Neural progenitor cell (in vitro differentiated cells): ENCODE data around the gene HDC. TPM values are rescaled to one million over a fixed set of nuclear protein-coding genes. Genes with fewer than 3 reads are reported as not detected.

Experiments used
- DNase-seq: peaks from one replicate; pipeline ENCODE4 v3.0.0-alpha.2; 2016; ENCODE audit warnings: low spot score
- H2AFZ ChIP-seq: fragments of 200-600 bp; sonication (generic); replicated peaks from 2 replicates; pipeline ENCODE4 v1.6.1; 2016; ENCODE audit warnings: antibody characterized with exemption
- H3F3A ChIP-seq: fragments of 200-600 bp; sonication (generic); 2 replicates; pipeline ENCODE4 v1.6.1; 2016; ENCODE audit warnings: antibody characterized with exemption, low read depth
- H3K27ac ChIP-seq: fragments of 200-600 bp; sonication (generic); 2 replicates; pipeline ENCODE4 v1.5.1; 2016; ENCODE audit warnings: mild to moderate bottlenecking
- H3K27me3 ChIP-seq: fragments of 200-600 bp; sonication (generic); 2 replicates; pipeline ENCODE4 v1.6.1; 2016; ENCODE audit warnings: mild to moderate bottlenecking, moderate library complexity
- H3K36me3 ChIP-seq: fragments of 200-600 bp; sonication (generic); 2 replicates; pipeline ENCODE4 v1.5.1; 2016
- H3K4me1 ChIP-seq: fragments of 200-600 bp; sonication (generic); 2 replicates; pipeline ENCODE4 v1.6.1; 2016; ENCODE audit warnings: mixed run types
- H3K4me2 ChIP-seq: fragments of 200-600 bp; sonication (generic); 2 replicates; pipeline ENCODE4 v1.6.1; 2016
- H3K4me3 ChIP-seq: fragments of 200-600 bp; sonication (generic); 2 replicates; pipeline ENCODE4 v1.5.1; 2016
- H3K79me2 ChIP-seq: fragments of 200-600 bp; sonication (generic); 2 replicates; pipeline ENCODE4 v1.6.1; 2016; ENCODE audit warnings: low read depth
- H3K9ac ChIP-seq: fragments of 200-600 bp; sonication (generic); 2 replicates; pipeline ENCODE4 v1.6.1; 2016
- H3K9me3 ChIP-seq: fragments of 200-600 bp; sonication (generic); 2 replicates; pipeline ENCODE4 v1.5.1; 2016; ENCODE audit warnings: low read depth
- H4K20me1 ChIP-seq: fragments of 200-600 bp; sonication (generic); 2 replicates; pipeline ENCODE4 v1.6.1; 2016; ENCODE audit warnings: low read depth
- H3K27ac Mint-ChIP-seq: 3 replicates; pipeline ENCODE4 v1.8.0; 2021; ENCODE audit warnings: mixed read lengths
- H3K27me3 Mint-ChIP-seq: 2 replicates; pipeline ENCODE4 v1.8.0; 2022; ENCODE audit warnings: low read depth, mild to moderate bottlenecking, inconsistent platforms, moderate library complexity, mixed read lengths; ENCODE audit not compliant: insufficient read depth
- H3K36me3 Mint-ChIP-seq: 3 replicates; pipeline ENCODE4 v1.8.0; 2021; ENCODE audit warnings: mixed read lengths
- H3K4me1 Mint-ChIP-seq: 3 replicates; pipeline ENCODE4 v1.8.0; 2021; ENCODE audit warnings: mixed read lengths
- H3K4me3 Mint-ChIP-seq: 3 replicates; pipeline ENCODE4 v1.8.0; 2021; ENCODE audit warnings: mild to moderate bottlenecking, moderate library complexity, mixed read lengths
- H3K9me3 Mint-ChIP-seq: 3 replicates; pipeline ENCODE4 v1.8.0; 2020; ENCODE audit warnings: mixed read lengths
- EZH2 ChIP-seq: fragments of 200-600 bp; sonication (generic); IDR thresholded peaks from 2 replicates; pipeline ENCODE4 v1.6.1; 2017; ENCODE audit warnings: antibody characterized with exemption, mild to moderate bottlenecking, moderate library complexity
- EZH2phosphoT487 ChIP-seq: fragments of 200-600 bp; sonication (generic); IDR thresholded peaks from 2 replicates; pipeline ENCODE4 v1.6.1; 2017; ENCODE audit warnings: antibody characterized with exemption
- total RNA-seq: library from RNA; depleted of rRNA; stranded (reverse); fragments of >200 nt; gene quantifications from 2 replicates; pipeline ENCODE4 v1.2.3, GENCODE V29; 2015; ENCODE audit warnings: low replicate concordance
- TF ChIP-seq, protein P1 (sequence below): fragments of 200-600 bp; sonication (generic); IDR thresholded peaks from 2 replicates; pipeline ENCODE4 v1.5.1; 2017; ENCODE audit warnings: antibody characterized with exemption, mild to moderate bottlenecking

Gene HDC
- total RNA-seq, 1 donor from 2014 or later: not detected

DNA sequence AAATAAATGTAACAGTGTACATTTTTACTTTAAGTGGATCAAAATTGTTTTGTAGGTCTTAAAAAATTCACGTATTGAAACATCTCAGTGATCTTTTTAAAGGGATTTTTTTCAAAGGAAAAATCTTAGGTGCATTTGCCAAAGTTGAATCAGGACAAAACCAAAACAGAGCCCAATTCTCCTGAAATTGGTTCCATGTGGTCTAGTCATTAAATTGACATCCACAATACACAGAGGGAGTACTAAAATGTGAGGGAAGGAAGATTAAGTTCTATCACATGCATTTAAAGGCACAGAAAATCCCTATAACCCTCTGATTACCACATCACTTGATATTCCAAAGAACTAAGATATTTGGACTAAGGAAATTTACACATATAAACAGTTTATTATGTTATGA is 39.3 kb upstream of the HDC start:
- DNase-seq: no peak
- H3K27ac Mint-ChIP-seq: no peak overlapping the region
- no peak overlapping the region for H3K4me2 ChIP-seq
- peaks cover 19% of the 10 kb centered on the region for H3K36me3 ChIP-seq
- TF ChIP-seq, protein P1, sequence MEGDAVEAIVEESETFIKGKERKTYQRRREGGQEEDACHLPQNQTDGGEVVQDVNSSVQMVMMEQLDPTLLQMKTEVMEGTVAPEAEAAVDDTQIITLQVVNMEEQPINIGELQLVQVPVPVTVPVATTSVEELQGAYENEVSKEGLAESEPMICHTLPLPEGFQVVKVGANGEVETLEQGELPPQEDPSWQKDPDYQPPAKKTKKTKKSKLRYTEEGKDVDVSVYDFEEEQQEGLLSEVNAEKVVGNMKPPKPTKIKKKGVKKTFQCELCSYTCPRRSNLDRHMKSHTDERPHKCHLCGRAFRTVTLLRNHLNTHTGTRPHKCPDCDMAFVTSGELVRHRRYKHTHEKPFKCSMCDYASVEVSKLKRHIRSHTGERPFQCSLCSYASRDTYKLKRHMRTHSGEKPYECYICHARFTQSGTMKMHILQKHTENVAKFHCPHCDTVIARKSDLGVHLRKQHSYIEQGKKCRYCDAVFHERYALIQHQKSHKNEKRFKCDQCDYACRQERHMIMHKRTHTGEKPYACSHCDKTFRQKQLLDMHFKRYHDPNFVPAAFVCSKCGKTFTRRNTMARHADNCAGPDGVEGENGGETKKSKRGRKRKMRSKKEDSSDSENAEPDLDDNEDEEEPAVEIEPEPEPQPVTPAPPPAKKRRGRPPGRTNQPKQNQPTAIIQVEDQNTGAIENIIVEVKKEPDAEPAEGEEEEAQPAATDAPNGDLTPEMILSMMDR: no peak
- TF ChIP-seq EZH2phosphoT487 (no peak), EZH2 (no peak)
- H2AFZ ChIP-seq: no peak overlapping the region
- H3K27ac ChIP-seq: no peak overlapping the region
- no peak overlapping the region for H3K4me3 Mint-ChIP-seq
- H3K27me3 Mint-ChIP-seq: no peaks in the 10 kb centered on the region
- H3K9me3 ChIP-seq: peaks cover 11% of the 10 kb centered on the region
- H3K4me3 ChIP-seq: no peak overlapping the region
- H3K4me1 ChIP-seq: no peaks in the 10 kb centered on the region
- no peak overlapping the region for H3K9ac ChIP-seq
- H3K27me3 ChIP-seq: no peaks in the 10 kb centered on the region
- H3K4me1 Mint-ChIP-seq: no peaks in the 10 kb centered on the region
- H3F3A ChIP-seq: no peaks in the 10 kb centered on the region
- peaks cover 42% of the 10 kb centered on the region for H3K36me3 Mint-ChIP-seq
- H3K9me3 Mint-ChIP-seq: peaks cover 14% of the 10 kb centered on the region
- H3K79me2 ChIP-seq: peaks cover 8% of the 10 kb centered on the region
- no peaks in the 10 kb centered on the region for H4K20me1 ChIP-seq

- H4K20me1 ChIP-seq: no peaks in the 10 kb centered on the region
- TF ChIP-seq EZH2phosphoT487 (no peak), EZH2 (no peak)
- TF ChIP-seq, protein P1: no peak
- peaks cover 6% of the 10 kb centered on the region for H3K9me3 Mint-ChIP-seq
- H3F3A ChIP-seq: no peaks in the 10 kb centered on the region
- no peak overlapping the region for H3K4me3 ChIP-seq
- H2AFZ ChIP-seq: no peak overlapping the region
- no peak overlapping the region for H3K4me3 Mint-ChIP-seq
- no peaks in the 10 kb centered on the region for H3K27me3 ChIP-seq
- H3K9ac ChIP-seq: no peak overlapping the region
- H3K27me3 Mint-ChIP-seq: no peaks in the 10 kb centered on the region
- no peak overlapping the region for H3K27ac Mint-ChIP-seq
- H3K4me1 Mint-ChIP-seq: no peaks in the 10 kb centered on the region
- DNase-seq: no peak
- H3K36me3 Mint-ChIP-seq: peaks cover 28% of the 10 kb centered on the region
- no peaks in the 10 kb centered on the region for H3K4me1 ChIP-seq
- peaks cover 19% of the 10 kb centered on the region for H3K36me3 ChIP-seq
- peaks cover 8% of the 10 kb centered on the region for H3K79me2 ChIP-seq
- H3K27ac ChIP-seq: no peak overlapping the region
- no peak overlapping the region for H3K4me2 ChIP-seq
- peaks cover 6% of the 10 kb centered on the region for H3K9me3 ChIP-seq
These were observed 37.1 kb upstream of the HDC start for GRCh38 chr15:50302581-50302980.

GRCh38 chr15:50298340-50298739 is 32.8 kb upstream of the HDC start:
- H3K36me3 ChIP-seq: peaks cover 11% of the 10 kb centered on the region
- DNase-seq: no peak
- no peaks in the 10 kb centered on the region for H3F3A ChIP-seq
- H3K79me2 ChIP-seq: no peaks in the 10 kb centered on the region
- no peaks in the 10 kb centered on the region for H4K20me1 ChIP-seq
- no peak overlapping the region for H3K4me2 ChIP-seq
- TF ChIP-seq, protein P1: no peak
- TF ChIP-seq EZH2 (no peak), EZH2phosphoT487 (no peak)
- H3K27ac ChIP-seq: no peak overlapping the region
- H3K9me3 ChIP-seq: no peaks in the 10 kb centered on the region
- no peak overlapping the region for H3K9ac ChIP-seq
- no peaks in the 10 kb centered on the region for H3K27me3 ChIP-seq
- no peak overlapping the region for H3K4me3 ChIP-seq
- no peak overlapping the region for H3K4me3 Mint-ChIP-seq
- H3K9me3 Mint-ChIP-seq: no peaks in the 10 kb centered on the region
- H3K27ac Mint-ChIP-seq: no peak overlapping the region
- H2AFZ ChIP-seq: no peak overlapping the region
- H3K4me1 Mint-ChIP-seq: no peaks in the 10 kb centered on the region
- peaks cover 13% of the 10 kb centered on the region for H3K36me3 Mint-ChIP-seq
- H3K27me3 Mint-ChIP-seq: no peaks in the 10 kb centered on the region
- no peaks in the 10 kb centered on the region for H3K4me1 ChIP-seq
